AG10803 (cell line): Measurements from ENCODE around the gene TRAPPC13.
"Not testable (repeated sequence)": the region's sequence is repeated elsewhere in the genome, so short reads cannot be mapped to it uniquely, and the experiment has no call there.

Experiments used
- DNase-seq: peaks from one replicate; pipeline ENCODE4 v3.0.0; 2010; ENCODE audit warnings: low read depth
- H3K4me3 ChIP-seq: 2 replicates; pipeline ENCODE4 v1.5.1; 2011; ENCODE audit warnings: mild to moderate bottlenecking, low read length, control low read depth
- CTCF ChIP-seq: conservative IDR thresholded peaks from 2 replicates; pipeline ENCODE4 v1.5.1; 2011; ENCODE audit warnings: mild to moderate bottlenecking, low read length, control low read depth, inconsistent platforms

Gene TRAPPC13

DNA sequence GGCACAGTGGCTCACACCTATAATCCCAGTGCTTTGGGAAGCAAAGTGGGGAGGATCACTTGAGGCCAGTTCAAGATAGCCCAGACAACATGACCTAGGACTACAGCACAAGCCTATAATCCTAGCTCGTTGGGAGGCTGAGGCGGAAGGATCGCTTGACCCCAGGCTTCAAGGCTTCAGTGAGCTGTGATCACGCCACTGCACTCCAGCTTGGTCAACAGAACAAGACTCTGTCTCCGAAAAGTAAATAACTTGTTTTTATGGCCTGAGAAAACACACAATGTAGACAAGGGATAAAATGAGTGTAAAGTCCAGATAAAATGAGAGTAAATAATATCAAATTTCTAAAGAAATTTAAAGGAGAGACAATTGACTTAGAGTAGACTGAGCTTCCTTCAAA lies 26.3 kb downstream of the TRAPPC13 start:
- no peak for DNase-seq
- no peak for TF ChIP-seq CTCF
- no peak overlapping the region for H3K4me3 ChIP-seq

DNA sequence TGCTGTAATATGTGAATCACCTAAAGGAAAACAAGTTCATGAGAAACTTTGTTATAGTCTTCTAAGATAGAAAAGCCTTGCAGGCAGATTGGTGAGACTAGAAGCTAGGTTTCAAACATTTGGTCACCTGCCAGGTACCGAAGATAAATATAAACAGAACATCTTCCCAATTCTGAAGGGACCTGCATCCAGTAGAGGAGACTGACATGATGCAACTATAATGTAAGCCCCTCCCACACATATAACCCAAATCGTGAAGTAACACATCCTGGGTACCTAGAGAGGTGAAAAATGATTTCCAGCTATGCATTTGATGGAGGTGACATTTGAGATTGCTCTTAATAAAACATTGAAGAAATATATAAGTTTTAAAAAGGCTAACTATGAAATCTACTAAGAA lies 29.9 kb downstream of the TRAPPC13 start:
- TF ChIP-seq CTCF, result no peak
- no peak overlapping the region for H3K4me3 ChIP-seq
- no peak for DNase-seq

DNA sequence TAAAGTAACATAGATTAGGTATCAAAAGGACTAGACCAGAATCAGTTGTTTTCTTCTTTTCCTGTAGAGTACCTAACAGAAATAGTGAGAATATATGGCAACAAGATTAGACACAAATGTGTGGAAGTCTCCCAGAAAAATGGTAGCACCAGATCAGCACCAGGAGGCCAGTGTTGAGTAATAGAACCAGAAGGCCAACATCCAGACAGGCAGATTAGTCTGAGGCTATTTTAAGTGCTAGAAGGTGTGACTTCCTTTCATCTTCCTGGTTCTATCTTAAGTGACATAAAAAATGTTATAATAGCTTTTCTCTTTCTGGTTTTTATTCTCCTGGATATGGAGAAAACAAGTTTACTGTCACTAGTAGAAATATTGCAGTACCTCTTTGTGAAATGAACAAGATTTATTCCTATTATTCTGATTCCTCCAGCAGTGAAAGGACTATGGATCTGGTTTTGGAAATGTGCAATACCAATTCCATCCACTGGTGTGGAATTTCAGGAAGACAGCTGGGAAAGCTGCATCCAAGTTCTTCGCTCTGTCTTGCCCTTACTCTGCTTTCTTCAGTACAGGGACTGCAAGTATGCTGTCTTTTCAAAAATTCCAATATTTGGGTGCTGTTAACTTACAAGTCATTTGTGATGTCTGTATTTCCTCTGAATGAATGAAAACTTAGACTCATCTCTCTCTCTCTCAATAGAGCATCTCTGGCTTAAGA lies 39.1 kb downstream of the TRAPPC13 start:
- peak; percentile 22 for DNase-seq
- H3K4me3 ChIP-seq, result no peak overlapping the region
- TF ChIP-seq CTCF, result peak; percentile 51

DNA sequence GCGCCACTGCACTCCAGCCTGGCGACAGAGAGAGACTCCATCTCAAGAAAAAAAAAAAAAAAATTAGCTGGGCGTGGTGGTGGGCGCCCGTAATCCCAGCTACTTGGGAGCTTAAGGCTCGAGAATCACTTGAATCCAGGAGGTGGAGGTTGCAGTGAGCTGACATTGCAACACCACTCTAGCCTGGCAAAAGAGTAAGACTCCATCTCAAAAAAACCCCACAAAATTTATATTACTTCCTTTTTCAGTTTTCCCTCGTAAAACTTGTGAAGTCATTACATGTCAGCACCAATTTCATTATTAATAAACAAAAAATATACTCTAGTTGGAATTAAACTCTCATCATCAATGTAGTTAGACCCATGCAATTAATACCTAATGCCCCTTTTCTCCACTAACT lies 43.9 kb downstream of the TRAPPC13 start:
- TF ChIP-seq CTCF, result no peak
- no peak overlapping the region for H3K4me3 ChIP-seq
- DNase-seq, result no peak

- peak; percentile 74 for DNase-seq
- TF ChIP-seq CTCF, result no peak
- no peak overlapping the region for H3K4me3 ChIP-seq
These were observed 48.0 kb downstream of the TRAPPC13 start for GRCh38 chr5:65672796-65673195.

GRCh38 chr5:65674749-65675148 lies 49.9 kb downstream of the TRAPPC13 start:
- no peak for DNase-seq
- no peak for TF ChIP-seq CTCF
- no peak overlapping the region for H3K4me3 ChIP-seq

DNA sequence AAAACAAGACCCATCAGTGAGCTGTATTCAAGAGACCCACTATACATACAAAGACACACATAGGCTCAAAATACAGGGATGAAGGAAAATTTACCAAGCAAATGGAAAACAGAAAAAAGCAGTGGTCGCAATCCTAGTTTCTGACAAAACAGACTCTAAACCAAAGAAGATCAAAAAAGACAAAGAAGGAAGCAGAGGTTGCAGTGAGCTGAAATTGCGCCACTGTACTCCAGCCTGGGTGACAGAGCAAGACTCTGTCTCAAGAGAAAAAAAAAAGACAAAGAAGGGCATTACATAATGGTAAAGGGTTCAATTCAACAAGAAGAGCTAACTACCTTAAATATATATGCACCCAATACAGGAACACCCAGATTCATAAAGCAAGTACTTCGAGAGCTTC lies 51.2 kb downstream of the TRAPPC13 start:
- H3K4me3 ChIP-seq, DNase-seq: not testable (repeated sequence)

DNA sequence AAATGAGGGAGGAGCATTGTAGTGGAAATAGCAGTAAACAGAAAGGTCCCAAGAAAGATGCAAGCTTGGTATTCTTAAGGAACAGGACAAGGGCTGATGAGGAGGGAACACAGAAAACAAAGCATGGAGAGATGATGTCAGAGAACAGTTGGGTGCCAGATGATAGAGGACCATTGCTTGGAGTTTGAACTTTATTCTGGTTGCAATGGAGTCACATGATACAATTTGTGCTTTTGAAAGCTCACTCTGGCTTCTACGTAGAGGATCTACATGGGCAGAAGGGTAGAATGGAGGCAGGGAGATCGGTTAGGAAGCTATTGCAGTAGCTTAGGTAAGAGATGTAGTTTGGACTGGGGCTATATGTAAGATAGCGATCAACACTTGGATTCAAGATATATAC lies 57.3 kb downstream of the TRAPPC13 start:
- TF ChIP-seq CTCF, result no peak
- H3K4me3 ChIP-seq, result no peak overlapping the region
- DNase-seq, result no peak
